GM12865 (cell line): ENCODE data around the gene ATP6V0E2.

Source experiments
- DNase-seq: peaks from one replicate; pipeline ENCODE4 v3.0.0; 2010; ENCODE audit warnings: low read depth
- H3K4me3 ChIP-seq: 2 replicates; pipeline ENCODE4 v1.5.1; 2011; ENCODE audit warnings: mild to moderate bottlenecking, low read depth, low read length, control low read depth
- CTCF ChIP-seq: IDR thresholded peaks from 2 replicates; pipeline ENCODE4 v1.5.1; 2011; ENCODE audit warnings: low read length, control low read depth, low read depth, inconsistent platforms; ENCODE audit not compliant: insufficient read depth; ENCODE audit errors: missing control alignments

ATP6V0E2 gene

GRCh38 chr7:149879271-149879743 is 5.5 kb downstream of the ATP6V0E2 start:
- TF ChIP-seq CTCF = no peak
- no peak overlapping the region for H3K4me3 ChIP-seq
- no peak for DNase-seq

- no peak for TF ChIP-seq CTCF
- no peak overlapping the region for H3K4me3 ChIP-seq
- no peak for DNase-seq
These were observed 6.2 kb downstream of the ATP6V0E2 start for GRCh38 chr7:149879766-149880637.

GRCh38 chr7:149880638-149881311 is 7.0 kb downstream of the ATP6V0E2 start:
- no peak for DNase-seq
- no peak overlapping the region for H3K4me3 ChIP-seq
- TF ChIP-seq CTCF = no peak

- H3K4me3 ChIP-seq = no peak overlapping the region
- DNase-seq = no peak
- no peak for TF ChIP-seq CTCF
These were observed 7.8 kb downstream of the ATP6V0E2 start for GRCh38 chr7:149881328-149882247.

- no peak for TF ChIP-seq CTCF
- DNase-seq = no peak
These were observed 8.7 kb downstream of the ATP6V0E2 start for GRCh38 chr7:149882248-149883047.

GRCh38 chr7:149883048-149883438 is 9.3 kb downstream of the ATP6V0E2 start:
- no peak for DNase-seq
- H3K4me3 ChIP-seq = no peak overlapping the region
- no peak for TF ChIP-seq CTCF

More at GRCh38 chr7:149882248-149883047, 8.7 kb downstream of the ATP6V0E2 start:
- H3K4me3 ChIP-seq = no peak overlapping the region
